Kidney (tissue), 14 donors: ENCODE results near the gene OOSP4A. TPM values are rescaled to one million over a fixed set of nuclear protein-coding genes. Genes with fewer than 3 reads are reported as not detected.

Experiments
- DNase-seq, 5 donors: peaks; one replicate each; pipeline ENCODE4 v3.0.0-alpha.2; 2013 to 2020
- FAIRE-seq: peaks from 2 replicates; lab custom pipeline; 2012; peaks lifted over from hg19 to GRCh38; lab: Jason Lieb, UNC
- H3K27ac ChIP-seq, 2 donors: one replicate each; pipeline ENCODE4 v1.7.0; 2013; ENCODE audit warnings: low read depth in 2 of 2, low read length in 2 of 2, inconsistent platforms in 1 of 2
- H3K27me3 ChIP-seq: one replicate; pipeline ENCODE4 v1.7.1; 2013; ENCODE audit warnings: low read length, inconsistent platforms; ENCODE audit not compliant: control insufficient read depth, insufficient read depth
- H3K36me3 ChIP-seq, 3 donors: one replicate each; pipeline versions ENCODE4 v1.7.0 to v1.7.1; 2013; ENCODE audit warnings: low read length in 3 of 3, control low read depth in 1 of 3, inconsistent platforms in 1 of 3; ENCODE audit not compliant: insufficient read depth in 3 of 3, control insufficient read depth in 2 of 3
- H3K4me1 ChIP-seq, 3 donors: one replicate each; pipeline versions ENCODE4 v1.7.0 to v1.7.1; 2013; ENCODE audit warnings: low read length in 3 of 3, inconsistent platforms in 1 of 3, low read depth in 1 of 3; ENCODE audit not compliant: control insufficient read depth in 2 of 3, insufficient read depth in 2 of 3
- H3K4me3 ChIP-seq, 3 donors: one replicate each; pipeline versions ENCODE4 v1.7.0 to v1.8.1; 2013; ENCODE audit warnings: low read length in 3 of 3, control low read depth in 1 of 3, inconsistent platforms in 1 of 3
- H3K9ac ChIP-seq, 3 donors: one replicate each; pipeline versions ENCODE4 v1.7.0 to v1.7.1; 2013; ENCODE audit warnings: low read length in 3 of 3, control low read depth in 1 of 3, inconsistent platforms in 1 of 3
- H3K9me3 ChIP-seq, 3 donors: one replicate each; pipeline versions ENCODE4 v1.7.0 to v1.7.1; 2013; ENCODE audit warnings: low read length in 3 of 3, control low read depth in 1 of 3, inconsistent platforms in 1 of 3; ENCODE audit not compliant: control insufficient read depth in 2 of 3, insufficient read depth in 1 of 3
- intact Hi-C: fragments of 100-400 bp; cut with DNase I; formaldehyde crosslinking; loops from one replicate; pipeline ENCODE4 v1.11.1; 2022
- polyA plus RNA-seq: library from polyadenylated mRNA; stranded (reverse); fragments of 350-450 nt; fragmentation: Illumina TruSeq; extraction: RNeasy Lipid Tissue Mini Kit (QIAGEN cat#74804); gene quantifications from one replicate; pipeline ENCODE4 v1.2.3, GENCODE V29; 2014; ENCODE audit warnings: low read depth, low replicate concordance; ENCODE audit not compliant: insufficient read depth
- total RNA-seq: library from RNA; stranded (reverse); fragmentation: NEBNext Ultra II Directional; extraction: Animal tissue kit (Norgen Biotek cat#: 25700); gene quantifications from one replicate; pipeline ENCODE4 v1.2.1, GENCODE V29; 2021
- TF ChIP-seq, protein P1 (sequence below): IDR thresholded peaks from 3 replicates; pipeline ENCODE4 v1.5.1; 2012; ENCODE audit warnings: mild to moderate bottlenecking, moderate library complexity, borderline replicate concordance; ENCODE audit not compliant: insufficient read depth; ENCODE audit errors: extremely low read depth
- donor health status: control.
- donor health status: control.
- donor health status: control.
- donor health status: control.
- donor health status: control.
- donor health status: DM: yes; HTN: yes; CAD: no.
- donor health status: Normal renal cell carcinoma (clear cell type).

Gene OOSP4A
- total and polyA plus RNA-seq, 2 donors from 2014 or later, result not detected

DNA sequence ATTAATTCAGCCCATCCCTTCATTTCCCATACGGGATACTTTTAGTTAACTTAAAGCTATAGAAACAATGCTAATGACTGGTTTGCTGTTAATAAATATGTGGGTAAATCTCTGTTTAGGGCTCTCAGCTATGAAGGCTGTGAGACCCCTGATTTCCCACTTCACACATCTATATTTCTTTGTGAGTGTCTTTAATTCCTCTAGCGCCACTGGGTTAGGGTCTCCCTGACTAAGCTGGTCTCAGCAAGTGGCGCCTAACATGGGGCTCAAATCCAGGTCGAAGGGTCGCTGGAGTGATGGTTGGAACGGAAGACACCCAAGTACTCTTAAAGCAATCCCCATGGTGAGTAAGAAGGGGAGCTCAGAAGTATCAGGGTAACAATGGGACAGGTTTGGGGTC is 40.0 kb upstream of the OOSP4A start:
- DNase-seq, result no peak
- Histone ChIP-seq H3K9me3 (peaks cover 0 to 23% (median 11%) of the 10 kb centered on the region in 3 donors), H3K27me3 (no peaks in the 10 kb centered on the region), H3K36me3 (no peaks in the 10 kb centered on the region), H3K4me1 (no peaks in the 10 kb centered on the region), H3K27ac (no peak overlapping the region), H3K4me3 (no peak overlapping the region), H3K9ac (no peak overlapping the region)
- intact Hi-C loops, result no loop called here
- TF ChIP-seq, protein P1, sequence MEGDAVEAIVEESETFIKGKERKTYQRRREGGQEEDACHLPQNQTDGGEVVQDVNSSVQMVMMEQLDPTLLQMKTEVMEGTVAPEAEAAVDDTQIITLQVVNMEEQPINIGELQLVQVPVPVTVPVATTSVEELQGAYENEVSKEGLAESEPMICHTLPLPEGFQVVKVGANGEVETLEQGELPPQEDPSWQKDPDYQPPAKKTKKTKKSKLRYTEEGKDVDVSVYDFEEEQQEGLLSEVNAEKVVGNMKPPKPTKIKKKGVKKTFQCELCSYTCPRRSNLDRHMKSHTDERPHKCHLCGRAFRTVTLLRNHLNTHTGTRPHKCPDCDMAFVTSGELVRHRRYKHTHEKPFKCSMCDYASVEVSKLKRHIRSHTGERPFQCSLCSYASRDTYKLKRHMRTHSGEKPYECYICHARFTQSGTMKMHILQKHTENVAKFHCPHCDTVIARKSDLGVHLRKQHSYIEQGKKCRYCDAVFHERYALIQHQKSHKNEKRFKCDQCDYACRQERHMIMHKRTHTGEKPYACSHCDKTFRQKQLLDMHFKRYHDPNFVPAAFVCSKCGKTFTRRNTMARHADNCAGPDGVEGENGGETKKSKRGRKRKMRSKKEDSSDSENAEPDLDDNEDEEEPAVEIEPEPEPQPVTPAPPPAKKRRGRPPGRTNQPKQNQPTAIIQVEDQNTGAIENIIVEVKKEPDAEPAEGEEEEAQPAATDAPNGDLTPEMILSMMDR, result no peak
- FAIRE-seq, result no peak

DNA sequence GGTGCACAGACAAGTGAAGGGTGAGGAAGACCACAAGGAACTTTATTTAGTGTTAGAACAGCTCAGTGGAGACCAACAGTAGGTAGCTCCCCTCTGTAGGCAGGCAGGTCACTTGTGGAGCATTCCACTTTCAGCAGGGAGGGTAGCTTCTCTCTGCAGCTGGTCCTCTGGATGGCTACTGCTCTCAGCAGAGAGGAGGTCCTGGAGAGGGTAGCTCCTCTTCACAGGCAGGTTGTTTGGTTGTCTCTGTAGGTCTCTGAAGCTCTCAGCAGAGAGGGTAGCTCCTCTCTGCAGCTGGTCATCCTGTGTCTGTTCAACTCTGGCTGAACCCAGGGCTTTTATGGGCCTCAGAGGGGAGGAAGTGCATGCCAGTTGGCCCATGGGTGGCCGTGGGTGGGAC is 32.1 kb upstream of the OOSP4A start:
- intact Hi-C loops, result no loop called here
- Histone ChIP-seq H3K36me3 (no peaks in the 10 kb centered on the region), H3K27ac (no peak overlapping the region), H3K27me3 (no peaks in the 10 kb centered on the region), H3K4me3 (no peak overlapping the region), H3K9me3 (no peaks in the 10 kb centered on the region), H3K4me1 (no peaks in the 10 kb centered on the region), H3K9ac (no peak overlapping the region)
- DNase-seq (no peak), FAIRE-seq (no peak)
- TF ChIP-seq, protein P1, result no peak

DNA sequence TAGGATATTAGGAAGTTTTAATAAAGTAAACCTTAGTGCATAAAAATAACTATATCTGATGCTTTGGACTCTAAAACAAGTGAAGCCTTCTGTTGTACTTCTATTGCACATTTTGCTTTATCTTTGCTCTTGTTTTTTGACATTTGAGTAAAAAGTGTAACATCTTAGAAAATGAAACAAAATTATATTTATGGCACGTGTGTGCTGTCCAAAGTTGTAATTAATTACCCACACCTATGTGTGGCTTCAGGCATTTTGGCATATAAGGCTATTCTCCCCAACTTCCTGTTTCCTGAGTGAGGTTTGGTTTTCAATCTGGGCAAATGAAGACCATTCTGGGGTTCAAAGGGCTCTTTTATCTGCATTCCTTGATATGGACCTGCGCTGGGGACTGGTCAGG is 25.7 kb upstream of the OOSP4A start, which contains the start of gene OOSP1:
Gene OOSP1 (plus strand): TSS at position 301 of the 400 bp plus-strand sequence. CDS start 23 bp downstream, at position 324.
- no peaks in the 10 kb centered on the region for H3K9me3 ChIP-seq
- H3K27ac ChIP-seq, result no peak within 1 kb of the TSS
- no peaks in the 10 kb centered on the region for H3K27me3 ChIP-seq
- TF ChIP-seq, protein P1, result no peak
- H3K4me3 ChIP-seq, result no peak within 1 kb of the TSS
- intact Hi-C loops, result no loop called here
- H3K36me3 ChIP-seq, result no peaks in the 10 kb centered on the region
- H3K4me1 ChIP-seq, result no peaks in the 10 kb centered on the region
- no peak for FAIRE-seq
- no peak within 1 kb of the TSS for H3K9ac ChIP-seq
- no peak for DNase-seq

DNA sequence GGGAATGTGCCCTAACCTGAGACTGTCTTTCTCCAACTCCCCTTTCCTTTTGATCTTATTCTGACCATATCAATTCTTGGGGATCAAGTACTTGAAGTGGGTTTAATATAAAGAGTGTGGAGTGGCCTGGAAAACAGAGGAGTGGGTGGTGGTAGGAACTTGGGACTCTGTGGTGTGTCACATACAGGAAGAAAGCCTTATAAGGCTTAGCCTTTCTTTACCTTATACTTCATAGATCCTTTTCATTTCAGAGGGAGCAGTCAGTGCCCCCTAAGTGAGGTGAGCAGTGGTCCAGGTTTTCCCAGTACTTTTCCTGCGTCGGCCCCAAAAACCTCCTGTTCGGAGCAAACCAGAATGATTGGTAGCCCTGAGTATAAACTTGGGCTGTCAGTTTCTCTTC is 25.1 kb upstream of the OOSP4A start:
- Histone ChIP-seq H3K4me3 (no peak overlapping the region), H3K9ac (no peak overlapping the region), H3K4me1 (no peaks in the 10 kb centered on the region), H3K27me3 (no peaks in the 10 kb centered on the region), H3K36me3 (no peaks in the 10 kb centered on the region), H3K27ac (no peak overlapping the region), H3K9me3 (no peaks in the 10 kb centered on the region)
- TF ChIP-seq, protein P1, result no peak
- DNase-seq, result no peak
- FAIRE-seq, result no peak
- intact Hi-C loops, result no loop called here
